Gastrocnemius medialis (tissue), 4 donors: ENCODE measurements around the gene PSTPIP1. TPM values are rescaled to one million over a fixed set of nuclear protein-coding genes. Genes with fewer than 3 reads are reported as not detected.

Source experiments
- ATAC-seq, 2 donors: fragments of 150-250 bp; one replicate each; pipeline ENCODE4 v1.9.1; 2016
- DNase-seq, 2 donors: peaks; one replicate each; pipeline ENCODE4 v3.0.0-alpha.2; 2019
- H3K27ac ChIP-seq, 4 donors: fragments of 200-600 bp; sonication (generic); 1 replicate in 1 of 4; 2 replicates in 3 of 4; pipeline ENCODE4 v1.5.1; 2016 to 2018; ENCODE audit warnings: mild to moderate bottlenecking in 2 of 4, moderate library complexity in 1 of 4
- H3K27me3 ChIP-seq, 3 donors: fragments of 200-600 bp; sonication (generic) in 2 of 3; 1 replicate in 1 of 3; 2 replicates in 2 of 3; pipeline versions ENCODE4 v1.5.1 to v1.6.0; 2016 to 2019; ENCODE audit warnings: mild to moderate bottlenecking in 1 of 3, moderate library complexity in 1 of 3
- H3K36me3 ChIP-seq, 2 donors: fragments of 200-600 bp; sonication (generic) in 1 of 2; one replicate each; pipeline ENCODE4 v1.5.1; 2017 to 2018
- H3K4me1 ChIP-seq, 2 donors: fragments of 200-600 bp; sonication (generic) in 1 of 2; one replicate each; pipeline ENCODE4 v1.5.1; 2016 to 2017; ENCODE audit warnings: mild to moderate bottlenecking in 2 of 2
- H3K4me3 ChIP-seq, 4 donors: fragments of 200-600 bp; sonication (generic) in 3 of 4; 1 replicate in 1 of 4; 2 replicates in 3 of 4; pipeline ENCODE4 v1.5.1; 2016 to 2019; ENCODE audit warnings: mild to moderate bottlenecking in 2 of 4
- H3K9me3 ChIP-seq, 3 donors: fragments of 200-600 bp; sonication (generic) in 2 of 3; 1 replicate in 1 of 3; 2 replicates in 2 of 3; pipeline ENCODE4 v1.5.1; 2016 to 2019
- CTCF ChIP-seq, 5 experiments: fragments of 450-650 bp in 3 of 5; fragments of 200-600 bp in 2 of 5; sonication (generic) in 2 of 5; IDR thresholded peaks in 4 of 5; conservative IDR thresholded peaks in 1 of 5; 1 replicate in 4 of 5; 2 replicates in 1 of 5; pipeline ENCODE4 v1.5.1; 2016 to 2019; ENCODE audit warnings: antibody characterized with exemption in 5 of 5, mild to moderate bottlenecking in 3 of 5, moderate library complexity in 3 of 5
- POLR2A ChIP-seq, 2 donors: fragments of 450-650 bp; IDR thresholded peaks; one replicate each; pipeline ENCODE4 v1.6.1; 2017; ENCODE audit warnings: antibody characterized with exemption in 2 of 2, mild to moderate bottlenecking in 2 of 2, moderate library complexity in 2 of 2
- in situ Hi-C, 4 donors: fragments of 200-750 bp; cut with MboI; loops; one replicate each; pipeline versions ENCODE4 v1.15.0 to v1.8.0; 2017; ENCODE audit warnings: low sequenced_read_pairs in 4 of 4
- intact Hi-C: fragments of 100-400 bp; cut with DNase I; formaldehyde crosslinking; loops from one replicate; pipeline ENCODE4 v1.15.1; 2023; ENCODE audit warnings: low total_unique reads
- total RNA-seq, 4 donors: library from RNA; depleted of rRNA; stranded (reverse); fragments of >200 nt; gene quantifications; one replicate each; pipeline versions ENCODE4 v1.1.0 to v1.2.3, GENCODE V29; 2016

Gene PSTPIP1
- total RNA-seq, 4 donors from 2014 or later, result 0.76 to 5.2 (median 3.1) TPM; not detected in 1

- intact Hi-C loops (no loop called here), in situ Hi-C loops (loop anchor here in 1 of 4 donors (10.0 kb wide), 1 partner anchor 535 kb away; no protein-coding TSS in a partner anchor)
- no peak overlapping the region for H3K4me3 ChIP-seq
- no peaks in the 10 kb centered on the region for H3K36me3 ChIP-seq
- no peak for ATAC-seq
- no peak for DNase-seq
- TF ChIP-seq CTCF (IDR thresholded peaks at IDR 0.05 in 4 of 5, conservative IDR thresholded peaks at IDR 0.05 in 1 of 5) (no peak), POLR2A (IDR thresholded peaks at IDR 0.05) (no peak)
- no peaks in the 10 kb centered on the region for H3K9me3 ChIP-seq
- no peak overlapping the region for H3K27ac ChIP-seq
- H3K27me3 ChIP-seq, result no peaks in the 10 kb centered on the region
- H3K4me1 ChIP-seq, result no peaks in the 10 kb centered on the region
These were observed 15.4 kb downstream of the PSTPIP1 start for GRCh38 chr15:77010312-77010686.

GRCh38 chr15:77010857-77011256, 15.9 kb downstream of the PSTPIP1 start:
- H3K4me3 ChIP-seq, result no peak overlapping the region
- in situ Hi-C loops (loop anchor here in 1 of 4 donors (10.0 kb wide), 1 partner anchor 534 kb away; no protein-coding TSS in a partner anchor), intact Hi-C loops (no loop called here)
- no peaks in the 10 kb centered on the region for H3K4me1 ChIP-seq
- no peak for TF ChIP-seq POLR2A (IDR thresholded peaks at IDR 0.05)
- TF ChIP-seq CTCF (IDR thresholded peaks at IDR 0.05 in 4 of 5, conservative IDR thresholded peaks at IDR 0.05 in 1 of 5), result no peak
- ATAC-seq, result no peak
- no peak overlapping the region for H3K27ac ChIP-seq
- DNase-seq, result no peak
- H3K27me3 ChIP-seq, result no peaks in the 10 kb centered on the region
- no peaks in the 10 kb centered on the region for H3K9me3 ChIP-seq
- H3K36me3 ChIP-seq, result no peaks in the 10 kb centered on the region

GRCh38 chr15:77012117-77012712, 17.3 kb downstream of the PSTPIP1 start:
- Histone ChIP-seq H3K36me3 (no peaks in the 10 kb centered on the region), H3K9me3 (no peaks in the 10 kb centered on the region), H3K4me3 (no peak overlapping the region), H3K27ac (no peak overlapping the region), H3K27me3 (no peaks in the 10 kb centered on the region), H3K4me1 (no peaks in the 10 kb centered on the region)
- no peak for DNase-seq
- TF ChIP-seq CTCF (IDR thresholded peaks at IDR 0.05 in 4 of 5, conservative IDR thresholded peaks at IDR 0.05 in 1 of 5) (no peak), POLR2A (IDR thresholded peaks at IDR 0.05) (no peak)
- intact Hi-C loops (no loop called here), in situ Hi-C loops (loop anchor here in 1 of 4 donors (10.0 kb wide), 1 partner anchor 533 kb away; no protein-coding TSS in a partner anchor)
- ATAC-seq, result no peak

GRCh38 chr15:77012868-77013267, 17.9 kb downstream of the PSTPIP1 start:
- Histone ChIP-seq H3K4me3 (no peak overlapping the region), H3K27me3 (no peaks in the 10 kb centered on the region), H3K4me1 (no peaks in the 10 kb centered on the region), H3K9me3 (no peaks in the 10 kb centered on the region), H3K36me3 (no peaks in the 10 kb centered on the region), H3K27ac (no peak overlapping the region)
- intact Hi-C loops (no loop called here), in situ Hi-C loops (loop anchor here in 1 of 4 donors (10.0 kb wide), 1 partner anchor 532 kb away; no protein-coding TSS in a partner anchor)
- no peak for DNase-seq
- no peak for TF ChIP-seq CTCF (IDR thresholded peaks at IDR 0.05 in 4 of 5, conservative IDR thresholded peaks at IDR 0.05 in 1 of 5)
- TF ChIP-seq POLR2A (IDR thresholded peaks at IDR 0.05), result no peak
- no peak for ATAC-seq
